Skin epidermis (tissue), 12 donors: ENCODE results near the gene CLEC2B.
"Not testable (repeated sequence)": the region's sequence is repeated elsewhere in the genome, so short reads cannot be mapped to it uniquely, and the experiment has no call there.

Source experiments
- H3K27ac ChIP-seq, 21 experiments: fragments of 200-600 bp; sonication (generic) in 11 of 21; one replicate each; pipeline ENCODE4 v1.5.0; 2020; ENCODE audit warnings: mild to moderate bottlenecking in 3 of 21, inconsistent platforms in 2 of 21, moderate library complexity in 2 of 21
- H3K4me3 ChIP-seq, 7 experiments: fragments of 200-600 bp; sonication (generic) in 2 of 7; one replicate each; pipeline ENCODE4 v1.5.0; 2020; ENCODE audit warnings: inconsistent platforms in 2 of 7, mild to moderate bottlenecking in 2 of 7, moderate library complexity in 1 of 7

CLEC2B gene

GRCh38 chr12:9869307-9870161 is at the start of gene CLEC2B:
TSS of gene CLEC2B (minus strand) at chr12:9869354.
- Histone ChIP-seq H3K4me3 (peak within 1 kb of the TSS; percentile 32 to 49 (median 42)), H3K27ac (peak within 1 kb of the TSS; percentile 62 to 98 (median 89))

GRCh38 chr12:9911708-9912107 is 42.6 kb upstream of the CLEC2B start:
- Histone ChIP-seq H3K4me3 (no peak overlapping the region), H3K27ac (peak overlapping the region in 2 of 21 experiments; percentile 8 to 12)

- H3K27ac ChIP-seq: peak overlapping the region in 1 of 21 experiments; percentile 48
- no peak overlapping the region for H3K4me3 ChIP-seq
Measured at GRCh38 chr12:9910716-9911421, 41.7 kb upstream of the CLEC2B start.

- Histone ChIP-seq H3K27ac (no peak overlapping the region), H3K4me3 (no peak overlapping the region)
Measured at GRCh38 chr12:9909724-9910123, 40.6 kb upstream of the CLEC2B start.

GRCh38 chr12:9908350-9908749 is 39.2 kb upstream of the CLEC2B start:
- no peak overlapping the region for H3K4me3 ChIP-seq
- no peak overlapping the region for H3K27ac ChIP-seq

- H3K27ac ChIP-seq: no peak overlapping the region
Measured at GRCh38 chr12:9907769-9908168, 38.6 kb upstream of the CLEC2B start.

GRCh38 chr12:9906873-9907272 is 37.7 kb upstream of the CLEC2B start:
- Histone ChIP-seq H3K4me3 (no peak overlapping the region), H3K27ac (peak overlapping the region in 2 of 21 experiments; percentile 1 to 35)

More at GRCh38 chr12:9907769-9908168, 38.6 kb upstream of the CLEC2B start:
- no peak overlapping the region for H3K4me3 ChIP-seq

- Histone ChIP-seq H3K27ac (no peak overlapping the region), H3K4me3 (no peak overlapping the region)
Measured at GRCh38 chr12:9902539-9903228, 33.5 kb upstream of the CLEC2B start.

GRCh38 chr12:9900930-9901329 is 31.8 kb upstream of the CLEC2B start:
- H3K27ac ChIP-seq: no peak overlapping the region
- H3K4me3 ChIP-seq: no peak overlapping the region

- H3K27ac ChIP-seq: no peak overlapping the region
- H3K4me3 ChIP-seq: no peak overlapping the region
Measured at GRCh38 chr12:9899209-9899608, 30.1 kb upstream of the CLEC2B start.

- Histone ChIP-seq H3K27ac (peak overlapping the region in 1 of 21 experiments; percentile 6), H3K4me3 (no peak overlapping the region)
Measured at GRCh38 chr12:9897535-9897934, 28.4 kb upstream of the CLEC2B start.

- H3K4me3 ChIP-seq: no peak overlapping the region
- no peak overlapping the region for H3K27ac ChIP-seq
Measured at GRCh38 chr12:9895215-9895971, 26.2 kb upstream of the CLEC2B start.

- H3K27ac ChIP-seq: peak overlapping the region in 1 of 21 experiments; percentile 2
- H3K4me3 ChIP-seq: no peak overlapping the region
Measured at GRCh38 chr12:9888665-9889273, 19.6 kb upstream of the CLEC2B start.

GRCh38 chr12:9883175-9883574 is 14.0 kb upstream of the CLEC2B start:
- peak overlapping the region in 1 of 21 experiments; percentile 47 for H3K27ac ChIP-seq
- no peak overlapping the region for H3K4me3 ChIP-seq

GRCh38 chr12:9881988-9882387 is 12.8 kb upstream of the CLEC2B start:
- Histone ChIP-seq H3K27ac (peak overlapping the region in 1 of 21 experiments; percentile 19), H3K4me3 (no peak overlapping the region)

- H3K4me3 ChIP-seq: no peak within 1 kb of the TSS
Measured at GRCh38 chr12:9881246-9881645, 12.1 kb upstream of the CLEC2B start, which contains the start of gene KLRF2. TSS of gene KLRF2 (plus strand) at chr12:9881489. CDS start at chr12:9881596, 107 bp downstream.

GRCh38 chr12:9880532-9881078 is 11.5 kb upstream of the CLEC2B start:
- Histone ChIP-seq H3K4me3 (no peak overlapping the region), H3K27ac (no peak overlapping the region)

More at GRCh38 chr12:9881246-9881645, 12.1 kb upstream of the CLEC2B start, which contains the start of gene KLRF2:
- H3K27ac ChIP-seq: peak within 1 kb of the TSS in 1 of 21 experiments; percentile 19

GRCh38 chr12:9876120-9876519 is 7.0 kb upstream of the CLEC2B start:
- H3K4me3 ChIP-seq, H3K27ac ChIP-seq: not testable (repeated sequence)

- H3K4me3 ChIP-seq: no peak overlapping the region
- H3K27ac ChIP-seq: peak overlapping the region in 13 of 21 experiments; percentile 9 to 91 (median 44)
Measured at GRCh38 chr12:9872742-9873141, 3.6 kb upstream of the CLEC2B start.
